Loucy (cell line): Measurements from ENCODE around the gene ANO9.

ENCODE experiments used
- H2AFZ ChIP-seq: fragments of 200-600 bp; sonication (generic); 2 replicates; pipeline ENCODE4 v1.6.0; 2016; ENCODE audit warnings: antibody characterized with exemption, mild to moderate bottlenecking, low read length, moderate library complexity
- H3F3A ChIP-seq: fragments of 200-600 bp; 2 replicates; pipeline ENCODE4 v1.6.0; 2016; ENCODE audit warnings: antibody characterized with exemption, low read depth, mild to moderate bottlenecking
- H3K27me3 ChIP-seq: fragments of 200-600 bp; sonication (generic); 2 replicates; pipeline ENCODE4 v1.6.1; 2014; ENCODE audit warnings: low read length, mild to moderate bottlenecking; ENCODE audit not compliant: insufficient read depth, poor library complexity, severe bottlenecking
- H3K36me3 ChIP-seq: fragments of 200-600 bp; sonication (generic); 2 replicates; pipeline ENCODE4 v1.6.1; 2016; ENCODE audit warnings: low read length; ENCODE audit not compliant: insufficient read depth
- H3K4me1 ChIP-seq: fragments of 200-600 bp; sonication (generic); 2 replicates; pipeline ENCODE4 v1.5.1; 2014; ENCODE audit warnings: low read length, mild to moderate bottlenecking; ENCODE audit not compliant: insufficient read depth, poor library complexity, severe bottlenecking
- H3K4me2 ChIP-seq: fragments of 200-600 bp; sonication (generic); 2 replicates; pipeline ENCODE4 v1.6.0; 2014; ENCODE audit warnings: antibody characterized with exemption, low read length, low read depth, mild to moderate bottlenecking; ENCODE audit not compliant: poor library complexity, severe bottlenecking
- H3K4me3 ChIP-seq: fragments of 200-600 bp; sonication (generic); 2 replicates; pipeline ENCODE4 v1.5.1; 2014; ENCODE audit warnings: low read length, mild to moderate bottlenecking, mixed read lengths; ENCODE audit not compliant: poor library complexity, severe bottlenecking
- H3K79me2 ChIP-seq: fragments of 200-600 bp; sonication (generic); 2 replicates; pipeline ENCODE4 v1.6.1; 2014; ENCODE audit warnings: low read length; ENCODE audit not compliant: insufficient read depth
- H3K9ac ChIP-seq: fragments of 200-600 bp; sonication (generic); 2 replicates; pipeline ENCODE4 v1.6.0; 2014; ENCODE audit warnings: mild to moderate bottlenecking, low read depth, low read length, moderate library complexity; ENCODE audit not compliant: poor library complexity, severe bottlenecking
- H3K9me2 ChIP-seq: fragments of 200-600 bp; sonication (generic); replicated peaks from 2 replicates; pipeline ENCODE4 v1.6.1; 2016; ENCODE audit warnings: low read depth, low read length, mixed read lengths
- H3K9me3 ChIP-seq: fragments of 200-600 bp; sonication (generic); 2 replicates; pipeline ENCODE4 v1.6.1; 2014; ENCODE audit warnings: mild to moderate bottlenecking, antibody characterized with exemption, low read length, low read depth; ENCODE audit not compliant: insufficient read depth
- H4K20me1 ChIP-seq: fragments of 200-600 bp; sonication (generic); 2 replicates; pipeline ENCODE4 v1.6.0; 2014; ENCODE audit warnings: antibody characterized with exemption, low read length, mild to moderate bottlenecking; ENCODE audit not compliant: insufficient read depth, poor library complexity, severe bottlenecking
- EZH2phosphoT487 ChIP-seq: fragments of 200-600 bp; IDR thresholded peaks from 2 replicates; pipeline ENCODE4 v1.6.1; 2018; ENCODE audit warnings: antibody characterized with exemption, mild to moderate bottlenecking, moderate library complexity, borderline replicate concordance
- TF ChIP-seq, protein P1 (sequence below): fragments of 200-600 bp; sonication (generic); conservative IDR thresholded peaks from 2 replicates; pipeline ENCODE4 v1.5.1; 2014; ENCODE audit warnings: mild to moderate bottlenecking, antibody characterized with exemption, low read length

ANO9 gene

DNA sequence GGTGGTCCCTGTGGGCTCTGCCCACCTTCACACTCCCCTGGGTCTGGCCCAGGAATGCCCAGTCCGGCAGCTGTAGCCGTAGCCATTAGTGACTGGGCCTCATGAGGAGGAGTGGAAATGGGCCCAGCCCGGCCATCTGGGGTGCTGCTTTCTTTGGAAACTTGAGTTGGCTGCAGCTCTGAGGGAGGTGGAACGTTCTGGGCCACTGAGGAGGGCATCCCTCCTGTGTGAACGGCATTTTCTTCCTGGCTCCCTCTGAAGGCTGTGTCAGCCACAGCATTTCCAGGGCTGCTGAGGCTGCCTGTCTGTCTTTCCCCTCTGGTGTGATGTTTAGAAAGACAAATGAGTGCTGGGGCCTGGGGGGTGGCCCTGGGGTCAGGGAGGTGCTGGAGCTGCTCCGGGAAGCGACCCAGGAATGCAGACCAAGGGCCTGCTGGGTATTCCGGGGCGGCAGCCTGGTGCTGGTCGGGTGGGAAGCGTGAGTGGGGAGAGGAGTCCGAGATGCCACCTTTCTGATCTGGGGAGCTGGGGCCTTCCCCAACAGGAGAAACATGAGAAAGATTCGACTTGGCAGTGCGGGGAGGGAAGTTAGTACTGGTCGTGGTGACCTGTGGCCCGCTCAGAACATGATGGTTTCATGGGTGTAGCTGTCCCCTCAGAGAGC lies 35.4 kb upstream of the ANO9 start:
- Histone ChIP-seq H3K4me1 (peaks cover 2% of the 10 kb centered on the region), H3K4me2 (no peak overlapping the region), H3K9ac (no peak overlapping the region), H4K20me1 (peaks cover 4% of the 10 kb centered on the region), H3K9me2 (no peaks in the 10 kb centered on the region), H3K36me3 (no peaks in the 10 kb centered on the region), H3K79me2 (no peaks in the 10 kb centered on the region), H3F3A (no peaks in the 10 kb centered on the region), H2AFZ (no peak overlapping the region), H3K4me3 (no peak overlapping the region), H3K9me3 (no peaks in the 10 kb centered on the region), H3K27me3 (no peaks in the 10 kb centered on the region)
- TF ChIP-seq, protein P1, sequence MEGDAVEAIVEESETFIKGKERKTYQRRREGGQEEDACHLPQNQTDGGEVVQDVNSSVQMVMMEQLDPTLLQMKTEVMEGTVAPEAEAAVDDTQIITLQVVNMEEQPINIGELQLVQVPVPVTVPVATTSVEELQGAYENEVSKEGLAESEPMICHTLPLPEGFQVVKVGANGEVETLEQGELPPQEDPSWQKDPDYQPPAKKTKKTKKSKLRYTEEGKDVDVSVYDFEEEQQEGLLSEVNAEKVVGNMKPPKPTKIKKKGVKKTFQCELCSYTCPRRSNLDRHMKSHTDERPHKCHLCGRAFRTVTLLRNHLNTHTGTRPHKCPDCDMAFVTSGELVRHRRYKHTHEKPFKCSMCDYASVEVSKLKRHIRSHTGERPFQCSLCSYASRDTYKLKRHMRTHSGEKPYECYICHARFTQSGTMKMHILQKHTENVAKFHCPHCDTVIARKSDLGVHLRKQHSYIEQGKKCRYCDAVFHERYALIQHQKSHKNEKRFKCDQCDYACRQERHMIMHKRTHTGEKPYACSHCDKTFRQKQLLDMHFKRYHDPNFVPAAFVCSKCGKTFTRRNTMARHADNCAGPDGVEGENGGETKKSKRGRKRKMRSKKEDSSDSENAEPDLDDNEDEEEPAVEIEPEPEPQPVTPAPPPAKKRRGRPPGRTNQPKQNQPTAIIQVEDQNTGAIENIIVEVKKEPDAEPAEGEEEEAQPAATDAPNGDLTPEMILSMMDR, result no peak
- TF ChIP-seq EZH2phosphoT487, result no peak

DNA sequence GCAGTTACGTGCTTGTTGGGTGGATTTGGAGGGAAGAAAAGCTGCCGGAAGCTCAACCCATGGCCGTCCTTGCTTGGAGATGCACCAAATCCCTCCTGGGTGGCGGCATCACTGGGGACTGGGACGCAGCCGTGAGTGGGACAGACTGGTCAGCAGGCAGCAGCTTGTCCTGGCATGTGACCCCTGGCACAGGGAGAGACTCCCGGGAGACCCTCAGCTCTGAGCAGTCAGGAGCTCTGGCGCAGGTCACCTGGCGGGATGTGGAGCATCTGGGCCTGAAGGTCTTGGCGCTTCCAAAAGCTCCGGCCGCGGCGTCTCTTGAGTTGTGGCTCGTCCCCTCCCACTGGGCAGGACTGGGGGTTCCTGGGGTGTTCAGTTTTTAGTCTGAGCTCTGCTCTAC lies 34.6 kb upstream of the ANO9 start:
- Histone ChIP-seq H3K9me3 (no peaks in the 10 kb centered on the region), H4K20me1 (peaks cover 4% of the 10 kb centered on the region), H3K9me2 (no peaks in the 10 kb centered on the region), H3K4me1 (peaks cover 2% of the 10 kb centered on the region), H3K36me3 (no peaks in the 10 kb centered on the region), H2AFZ (no peak overlapping the region), H3K4me3 (no peak overlapping the region), H3K4me2 (no peak overlapping the region), H3K27me3 (no peaks in the 10 kb centered on the region), H3F3A (no peaks in the 10 kb centered on the region), H3K79me2 (no peaks in the 10 kb centered on the region), H3K9ac (no peak overlapping the region)
- TF ChIP-seq, protein P1, result no peak

GRCh38 chr11:475941-476340 lies 34.1 kb upstream of the ANO9 start:
- H3K9me3 ChIP-seq, result no peaks in the 10 kb centered on the region
- no peak overlapping the region for H3K4me3 ChIP-seq
- no peak overlapping the region for H2AFZ ChIP-seq
- no peak for TF ChIP-seq EZH2phosphoT487
- TF ChIP-seq, protein P1, result no peak
- no peaks in the 10 kb centered on the region for H3K9me2 ChIP-seq
- H3K4me2 ChIP-seq, result no peak overlapping the region
- no peak overlapping the region for H3K9ac ChIP-seq
- H3K36me3 ChIP-seq, result no peaks in the 10 kb centered on the region
- H3K4me1 ChIP-seq, result peaks cover 2% of the 10 kb centered on the region
- H3K79me2 ChIP-seq, result no peaks in the 10 kb centered on the region
- no peaks in the 10 kb centered on the region for H3K27me3 ChIP-seq
- peaks cover 4% of the 10 kb centered on the region for H4K20me1 ChIP-seq
- no peaks in the 10 kb centered on the region for H3F3A ChIP-seq
